H54 (cell line): ENCODE data around the gene ITM2B.

ENCODE experiments used
- DNase-seq: peaks from one replicate; pipeline ENCODE4 v3.0.0; 2011; ENCODE audit warnings: low spot score, mixed read lengths; ENCODE audit not compliant: insufficient read length
- FAIRE-seq: peaks from 3 replicates; lab custom pipeline; 2011; peaks lifted over from hg19 to GRCh38; lab: Jason Lieb, UNC
- POLR2A ChIP-seq: IDR thresholded peaks from 2 replicates; pipeline ENCODE4 v1.6.1; 2011; ENCODE audit warnings: low read depth, mild to moderate bottlenecking, low read length

Gene ITM2B

GRCh38 chr13:48318821-48319511 is 86.0 kb downstream of the ITM2B start:
- no peak for DNase-seq
- TF ChIP-seq POLR2A: no peak

More at GRCh38 chr13:48318821-48319511, 86.0 kb downstream of the ITM2B start:
- no peak for FAIRE-seq
